HepG2 (cell line): Measurements from ENCODE around the gene PDK2. TPM values are rescaled to one million over a fixed set of nuclear protein-coding genes. Genes with fewer than 3 reads are reported as not detected.

Experiments used
- ARID2 ChIP-seq: sonication (generic); formaldehyde crosslinking; IDR thresholded peaks from 2 replicates; pipeline ENCODE4 v1.8.1; 2022; ENCODE audit warnings: mild to moderate bottlenecking, missing genetic modification reagents, borderline replicate concordance
- ARID5B ChIP-seq: IDR thresholded peaks from 2 replicates; pipeline ENCODE4 v1.4.0; 2020; ENCODE audit warnings: mild to moderate bottlenecking, missing genetic modification reagents
- CBFB ChIP-seq: sonication (generic); formaldehyde crosslinking; IDR thresholded peaks from 2 replicates; pipeline ENCODE4 v1.4.0; 2020; ENCODE audit warnings: missing genetic modification reagents
- ETS1 ChIP-seq: sonication (generic); formaldehyde crosslinking; IDR thresholded peaks from 2 replicates; pipeline ENCODE4 v1.4.0; 2020; ENCODE audit warnings: missing genetic modification reagents
- GRHL1 ChIP-seq: sonication (generic); formaldehyde crosslinking; conservative IDR thresholded peaks from 2 replicates; pipeline ENCODE4 v1.8.0; 2022; ENCODE audit warnings: missing genetic modification reagents
- MXI1 ChIP-seq: IDR thresholded peaks from 3 replicates; pipeline ENCODE4 v1.6.1; 2012; ENCODE audit warnings: low read depth, low read length, inconsistent platforms, borderline replicate concordance
- MYNN ChIP-seq: sonication (generic); formaldehyde crosslinking; IDR thresholded peaks from 2 replicates; pipeline ENCODE4 v1.4.0; 2020; ENCODE audit warnings: mild to moderate bottlenecking, low read depth, missing genetic modification reagents
- NFKB2 ChIP-seq: sonication (generic); formaldehyde crosslinking; IDR thresholded peaks from 2 replicates; pipeline ENCODE4 v1.4.0; 2020; ENCODE audit warnings: missing genetic modification reagents, borderline replicate concordance
- TCF12 ChIP-seq, 2 experiments: fragments of 450-650 bp in 1 of 2; sonication (generic) in 1 of 2; formaldehyde crosslinking in 1 of 2; IDR thresholded peaks; 2 replicates each; pipeline versions ENCODE4 v1.6.1 to v1.8.0; 2017 to 2022; ENCODE audit warnings: antibody characterized with exemption in 1 of 2, mild to moderate bottlenecking in 1 of 2, missing genetic modification reagents in 1 of 2, moderate library complexity in 1 of 2
- ZNF253 ChIP-seq: sonication (generic); formaldehyde crosslinking; IDR thresholded peaks from 2 replicates; pipeline ENCODE4 v1.8.0; 2022; ENCODE audit warnings: mild to moderate bottlenecking, missing genetic modification reagents, borderline replicate concordance
- ZNF407 ChIP-seq: sonication (generic); formaldehyde crosslinking; IDR thresholded peaks from one replicate; pipeline ENCODE4 v1.5.1; 2020; ENCODE audit warnings: mild to moderate bottlenecking, missing genetic modification reagents; ENCODE audit errors: not compliant biosample characterization
- polyA plus RNA-seq, 8 experiments: library from polyadenylated mRNA; depleted of rRNA in 3 of 8; stranded (reverse) in 7 of 8; unstranded in 1 of 8; fragments of >200 nt; fragmentation: Illumina TruSeq in 4 of 8; extraction: Trizol in 4 of 8; gene quantifications; 2 replicates each; pipeline versions ENCODE4 v1.2.1 to v1.2.3, GENCODE V29; 2011 to 2016; ENCODE audit warnings: low read depth in 4 of 8, missing spikeins in 1 of 8, mixed read lengths in 1 of 8; ENCODE audit not compliant: insufficient read depth in 1 of 8
- total RNA-seq, 5 experiments: library from RNA; depleted of rRNA; stranded (reverse); fragments of >200 nt; fragmentation: Illumina TruSeq; extraction: Trizol; gene quantifications; 2 replicates each; pipeline ENCODE4 v1.2.3, GENCODE V29; 2016; ENCODE audit warnings: low read depth in 1 of 5

PDK2 gene
- total and polyA plus RNA-seq, 2 of the 13 experiments (the other 11 are each of a cell fraction or from before 2014, with no cell fraction given) = 18.5 to 59.7 TPM

- TF ChIP-seq ZNF407 (CRISPR knock-in tag) = peak; percentile 21
- peak; percentile 34; the same call in 1 of the 2 replicates for TF ChIP-seq ZNF253
- peak; percentile 44; the same call in 1 of the 3 replicates for TF ChIP-seq MXI1
- TF ChIP-seq NFKB2 (CRISPR knock-in tag) = peak; percentile 80; the same call in 1 of the 2 replicates
- TF ChIP-seq CBFB (CRISPR knock-in tag) = peak; percentile 14; the same call in 1 of the 2 replicates
- no peak for TF ChIP-seq GRHL1 (CRISPR knock-in tag)
- peak; percentile 53; the same call in 1 of the 2 replicates for TF ChIP-seq ETS1
- TF ChIP-seq MYNN = 0 out of 2 replicates have a peak, but pooled peaks have one; percentile 19
- no peak for TF ChIP-seq TCF12 (IDR thresholded peaks at IDR 0.05)
- TF ChIP-seq TCF12 (CRISPR knock-in tag; IDR thresholded peaks at IDR 0.05) = peak; percentile 82
- TF ChIP-seq ARID2 = no peak
- peak; percentile 22; the same call in 1 of the 2 replicates for TF ChIP-seq ARID5B (CRISPR knock-in tag)
Observed at GRCh38 chr17:50149417-50150353, 54.5 kb downstream of the PDK2 start (continued).
